Osteocyte (in vitro differentiated cells): ENCODE measurements around the gene TAF8. TPM values are rescaled to one million over a fixed set of nuclear protein-coding genes. Genes with fewer than 3 reads are reported as not detected.

ENCODE experiments used
- DNase-seq: peaks from one replicate; pipeline ENCODE4 v3.0.0; 2021; ENCODE audit warnings: mixed read lengths; ENCODE audit not compliant: unreplicated experiment; ENCODE audit errors: extremely low spot score
- H3K27ac Mint-ChIP-seq: one replicate; pipeline ENCODE4 v1.8.0; 2021; ENCODE audit warnings: mild to moderate bottlenecking, mixed read lengths; ENCODE audit not compliant: unreplicated experiment
- H3K27me3 Mint-ChIP-seq: one replicate; pipeline ENCODE4 v1.8.0; 2021; ENCODE audit warnings: mixed read lengths; ENCODE audit not compliant: unreplicated experiment
- H3K36me3 Mint-ChIP-seq: one replicate; pipeline ENCODE4 v1.8.0; 2021; ENCODE audit warnings: mixed read lengths; ENCODE audit not compliant: unreplicated experiment
- H3K4me1 Mint-ChIP-seq: one replicate; pipeline ENCODE4 v1.8.0; 2021; ENCODE audit warnings: mixed read lengths; ENCODE audit not compliant: unreplicated experiment
- H3K4me3 Mint-ChIP-seq: one replicate; pipeline ENCODE4 v1.8.0; 2021; ENCODE audit warnings: mild to moderate bottlenecking, moderate library complexity, mixed read lengths; ENCODE audit not compliant: unreplicated experiment
- H3K9me3 Mint-ChIP-seq: one replicate; pipeline ENCODE4 v1.8.0; 2021; ENCODE audit warnings: mixed read lengths; ENCODE audit not compliant: unreplicated experiment
- CTCF ChIP-seq: fragments of 200-600 bp; sonication (generic); IDR thresholded peaks from 2 replicates; pipeline ENCODE4 v1.5.0; 2021; ENCODE audit warnings: antibody characterized with exemption, mild to moderate bottlenecking, moderate library complexity
- total RNA-seq: library from RNA; stranded (reverse); gene quantifications from 2 replicates; pipeline ENCODE4 v1.2.1, GENCODE V29; 2021

Gene TAF8
- total RNA-seq, 1 donor from 2014 or later: 27.6 TPM

- no peak overlapping the region for H3K4me3 Mint-ChIP-seq
- H3K4me1 Mint-ChIP-seq: peaks cover 18% of the 10 kb centered on the region
- H3K9me3 Mint-ChIP-seq: no peaks in the 10 kb centered on the region
- no peak for TF ChIP-seq CTCF
- H3K36me3 Mint-ChIP-seq: peaks cover 9% of the 10 kb centered on the region
- no peak overlapping the region for H3K27ac Mint-ChIP-seq
- no peak for DNase-seq
- H3K27me3 Mint-ChIP-seq: no peaks in the 10 kb centered on the region
Observed at GRCh38 chr6:42104804-42105125, 54.4 kb downstream of the TAF8 start.

- H3K4me1 Mint-ChIP-seq: peaks cover 14% of the 10 kb centered on the region
- H3K27me3 Mint-ChIP-seq: no peaks in the 10 kb centered on the region
- no peak for TF ChIP-seq CTCF
- peaks cover 11% of the 10 kb centered on the region for H3K36me3 Mint-ChIP-seq
- no peak overlapping the region for H3K27ac Mint-ChIP-seq
- no peak overlapping the region for H3K4me3 Mint-ChIP-seq
- no peak for DNase-seq
- no peaks in the 10 kb centered on the region for H3K9me3 Mint-ChIP-seq
Observed at GRCh38 chr6:42105156-42105648, 54.9 kb downstream of the TAF8 start.

GRCh38 chr6:42105709-42106108 lies 55.4 kb downstream of the TAF8 start:
- Mint-ChIP-seq H3K4me3 (no peak overlapping the region), H3K27me3 (no peaks in the 10 kb centered on the region), H3K9me3 (no peaks in the 10 kb centered on the region), H3K36me3 (peaks cover 11% of the 10 kb centered on the region), H3K4me1 (peaks cover 9% of the 10 kb centered on the region), H3K27ac (no peak overlapping the region)
- no peak for DNase-seq
- no peak for TF ChIP-seq CTCF

GRCh38 chr6:42106112-42107023 lies 56.0 kb downstream of the TAF8 start:
- Mint-ChIP-seq H3K4me1 (peaks cover 5% of the 10 kb centered on the region), H3K9me3 (no peaks in the 10 kb centered on the region), H3K27ac (no peak overlapping the region), H3K27me3 (no peaks in the 10 kb centered on the region), H3K36me3 (peaks cover 11% of the 10 kb centered on the region), H3K4me3 (no peak overlapping the region)
- TF ChIP-seq CTCF: no peak
- DNase-seq: no peak

- H3K4me1 Mint-ChIP-seq: no peaks in the 10 kb centered on the region
- no peaks in the 10 kb centered on the region for H3K9me3 Mint-ChIP-seq
- no peak for TF ChIP-seq CTCF
- H3K27me3 Mint-ChIP-seq: no peaks in the 10 kb centered on the region
- H3K4me3 Mint-ChIP-seq: no peak overlapping the region
- DNase-seq: no peak
- H3K27ac Mint-ChIP-seq: no peak overlapping the region
- peaks cover 11% of the 10 kb centered on the region for H3K36me3 Mint-ChIP-seq
Observed at GRCh38 chr6:42108071-42108470, 57.7 kb downstream of the TAF8 start.
